K562 (cell line): ENCODE results near the gene MRAS. TPM values are rescaled to one million over a fixed set of nuclear protein-coding genes. Genes with fewer than 3 reads are reported as not detected.

Experiments used
- ATAC-seq: fragments of 200-7000 bp; cut with Tn5 transposase; 3 replicates; pipeline ENCODE4 v1.9.1; 2020; ENCODE audit warnings: moderate library complexity
- BruUV-seq: library from RNA; stranded (reverse); fragments of 400-500 nt; replicated peaks from 2 replicates; lab custom pipeline; 2021; lab: Mats Ljungman, UMichigan
- CTCF ChIA-PET: fragments of 300-600 bp; formaldehyde crosslinking; extraction: SDS; loops from one replicate; lab custom pipeline; 2021; ENCODE audit warnings: low intra/inter-chr PET ratio; lab: Yijun Ruan, JAX
- POLR2A ChIA-PET: fragments of 300-600, 350-650 bp; sonication (Branson Sonifier 250); formaldehyde crosslinking; extraction: SDS; loops from one replicate; lab custom pipeline; 2021; ENCODE audit warnings: antibody characterized with exemption, inconsistent platforms; lab: Yijun Ruan, JAX
- DNase-seq, 4 experiments: peaks; one replicate each; pipeline versions ENCODE4 v3.0.0 to v3.0.0-alpha.2; 2011 to 2018; ENCODE audit warnings: low spot score in 3 of 4, mixed read lengths in 3 of 4; ENCODE audit errors: extremely low read depth in 1 of 4
- FAIRE-seq: peaks from 2 replicates; lab custom pipeline; 2011; peaks lifted over from hg19 to GRCh38; lab: Jason Lieb, UNC
- H2AFZ ChIP-seq: 2 replicates; pipeline ENCODE4 v1.6.0; 2011; ENCODE audit warnings: low read depth, low read length, control low read depth, inconsistent platforms
- H3K27ac ChIP-seq: fragments of 200-600 bp; 3 replicates; pipeline ENCODE4 v1.8.0; 2011; ENCODE audit warnings: low read depth, mild to moderate bottlenecking, control low read depth, inconsistent platforms, low read length, moderate library complexity, mixed read lengths; ENCODE audit errors: extremely low read depth
- H3K27me3 ChIP-seq, 2 experiments: fragments of 300-600 bp in 1 of 2; 2 replicates in 1 of 2; 3 replicates in 1 of 2; pipeline versions ENCODE4 v1.6.0 to v1.8.0; 2011; ENCODE audit warnings: inconsistent platforms in 2 of 2, low read length in 2 of 2, mild to moderate bottlenecking in 1 of 2, mixed read lengths in 1 of 2, moderate library complexity in 1 of 2; ENCODE audit not compliant: control insufficient read depth in 2 of 2, insufficient read depth in 2 of 2
- H3K36me3 ChIP-seq: fragments of 300-600 bp; 3 replicates; pipeline ENCODE4 v1.8.0; 2011; ENCODE audit warnings: mild to moderate bottlenecking, low read length, inconsistent platforms; ENCODE audit not compliant: control insufficient read depth, insufficient read depth
- H3K4me1 ChIP-seq, 2 experiments: fragments of 200-600 bp in 1 of 2; replicated peaks in 1 of 2; 2 replicates in 1 of 2; 3 replicates in 1 of 2; pipeline versions ENCODE4 v1.5.1 to v1.8.0; 2011; ENCODE audit warnings: inconsistent platforms in 2 of 2, low read length in 2 of 2, mild to moderate bottlenecking in 1 of 2, mixed read lengths in 1 of 2, moderate library complexity in 1 of 2; ENCODE audit not compliant: control insufficient read depth in 2 of 2, insufficient read depth in 2 of 2
- H3K4me2 ChIP-seq: 2 replicates; pipeline ENCODE4 v1.6.1; 2011; ENCODE audit warnings: low read length, control low read depth, inconsistent platforms, mixed read lengths; ENCODE audit not compliant: insufficient read depth
- H3K4me3 ChIP-seq: fragments of 200-600 bp; sonication (generic), shearing (Covaris generic); 2 replicates; pipeline ENCODE4 v1.5.1; 2016; ENCODE audit warnings: control low read depth, inconsistent platforms
- H3K79me2 ChIP-seq: fragments of 200-600 bp; 3 replicates; pipeline ENCODE4 v1.8.0; 2011; ENCODE audit warnings: low read length, inconsistent platforms; ENCODE audit not compliant: control insufficient read depth, insufficient read depth
- H3K9ac ChIP-seq, 2 experiments: 2 replicates each; pipeline versions ENCODE4 v1.6.0 to v1.6.1; 2011; ENCODE audit warnings: low read depth in 2 of 2, low read length in 2 of 2, control low read depth in 1 of 2, inconsistent platforms in 1 of 2, mild to moderate bottlenecking in 1 of 2, mixed read lengths in 1 of 2; ENCODE audit not compliant: insufficient read depth in 1 of 2
- H3K9me1 ChIP-seq: one replicate; pipeline ENCODE4 v1.6.0; 2011; ENCODE audit warnings: inconsistent platforms, mild to moderate bottlenecking, low read length, moderate library complexity; ENCODE audit not compliant: control insufficient read depth, insufficient read depth
- H3K9me3 ChIP-seq: replicated peaks from 2 replicates; pipeline ENCODE4 v1.5.1; 2011; ENCODE audit warnings: low read depth, low read length, inconsistent platforms; ENCODE audit not compliant: control insufficient read depth, insufficient read depth
- H4K20me1 ChIP-seq: replicated peaks from 2 replicates; pipeline ENCODE4 v1.6.1; 2011; ENCODE audit warnings: low read length, inconsistent platforms, mixed read lengths; ENCODE audit not compliant: control insufficient read depth, insufficient read depth
- COPS2 ChIP-seq: fragments of 450-650 bp; conservative IDR thresholded peaks from 2 replicates; pipeline ENCODE4 v1.6.1; 2016; ENCODE audit warnings: mild to moderate bottlenecking, moderate library complexity
- FOXO4 ChIP-seq: fragments of 450-650 bp; formaldehyde crosslinking; IDR thresholded peaks from 2 replicates; pipeline ENCODE4 v1.4.0; 2020; ENCODE audit warnings: mild to moderate bottlenecking, moderate library complexity
- HBP1 ChIP-seq: fragments of 450-650 bp; formaldehyde crosslinking; IDR thresholded peaks from 2 replicates; pipeline ENCODE4 v1.4.0; 2022; ENCODE audit warnings: missing genetic modification characterization
- HSF4 ChIP-seq: fragments of 250-450 bp; sonication (Bioruptor Pico); IDR thresholded peaks from 2 replicates; pipeline ENCODE4 v2.1.2; 2022; ENCODE audit warnings: mild to moderate bottlenecking, moderate library complexity, borderline replicate concordance
- NUFIP1 ChIP-seq: fragments of 450-650 bp; IDR thresholded peaks from 2 replicates; pipeline ENCODE4 v1.6.1; 2018; ENCODE audit not compliant: partially characterized antibody
- STAT5A ChIP-seq: IDR thresholded peaks from 2 replicates; pipeline ENCODE4 v1.6.1; 2012; ENCODE audit warnings: low read length, inconsistent platforms, borderline replicate concordance
- TAF7 ChIP-seq: fragments of 450-650 bp; IDR thresholded peaks from 2 replicates; pipeline ENCODE4 v1.6.1; 2016; ENCODE audit warnings: missing genetic modification characterization, missing compliant biosample characterization
- XRCC4 ChIP-seq: IDR thresholded peaks from one replicate; pipeline ENCODE4 v1.6.1; 2011; ENCODE audit not compliant: insufficient read depth, insufficient read length; ENCODE audit errors: extremely low read depth
- ZHX1 ChIP-seq: fragments of 150-350 bp; conservative IDR thresholded peaks from 2 replicates; pipeline ENCODE4 v1.6.1; 2014; ENCODE audit warnings: low read length
- ZNF347 ChIP-seq: fragments of 450-650 bp; formaldehyde crosslinking; IDR thresholded peaks from 2 replicates; pipeline ENCODE4 v1.4.0; 2020; ENCODE audit warnings: low read depth, mild to moderate bottlenecking, moderate library complexity
- WGBS: fragments of 100-300 bp; shearing (Covaris generic); methylation state at CpG from one replicate; pipeline ENCODE4 v1.1.6; 2016; ENCODE audit warnings: low coverage, mixed read lengths; ENCODE audit not compliant: insufficient coverage; ENCODE audit errors: missing lambda C conversion rate; 5-methylcytosine and 5-hydroxymethylcytosine counted together
- in situ Hi-C: fragments of 300-500 bp; cut with MboI; formaldehyde crosslinking; loops from 4 replicates; pipeline ENCODE4 v1.15.0; 2018; ENCODE audit warnings: inconsistent platforms, mixed read lengths
- intact Hi-C: fragments of 100-400 bp; cut with micrococcal nuclease; formaldehyde crosslinking; loops from 2 replicates; pipeline ENCODE4 v1.14.2; 2022
- polyA plus RNA-seq, 8 experiments: library from polyadenylated mRNA; depleted of rRNA in 4 of 8; stranded (reverse) in 5 of 8; unstranded in 3 of 8; fragments of >200 nt; fragmentation: Nextera tagmentation in 2 of 8; fragmentation: Illumina TruSeq in 1 of 8; extraction: Ambion mirVana in 2 of 8; extraction: Trizol in 1 of 8; gene quantifications; 2 replicates each; pipeline versions ENCODE4 v1.2.1 to v1.2.3, GENCODE V29; 2011 to 2014; ENCODE audit warnings: inconsistent platforms in 1 of 8, missing spikeins in 1 of 8
- total RNA-seq, 7 experiments: library from RNA; depleted of rRNA in 6 of 7; stranded (reverse); fragments of >200 nt in 6 of 7; fragmentation: Illumina TruSeq in 2 of 7; extraction: Trizol in 2 of 7; gene quantifications; 2 replicates each; pipeline versions ENCODE4 v1.2.1 to v1.2.3, GENCODE V29; 2011 to 2021; ENCODE audit warnings: low replicate concordance in 1 of 7

Gene MRAS
- total and polyA plus RNA-seq, 9 of the 15 experiments (the other 6 are each of a cell fraction or from before 2014, with no cell fraction given), result 1.5 to 10.0 (median 5.0) TPM

GRCh38 chr3:138355071-138355470 is 6.7 kb downstream of the MRAS start:
- ChIA-PET POLR2A (no interaction called here), CTCF (no interaction called here)
- 14% methylated on average over 3 of the region's 3 CpGs for WGBS
- no peak overlapping the region for H2AFZ ChIP-seq
- FAIRE-seq (no peak), DNase-seq (no peak), ATAC-seq (no peak)
- intact Hi-C loops (no loop called here), in situ Hi-C loops (no loop called here)
- H3K27ac ChIP-seq, result no peak overlapping the region
- no peak overlapping the region for H3K4me3 ChIP-seq
- no peak for TF ChIP-seq ZHX1
- no peak for TF ChIP-seq HBP1 (CRISPR knock-in tag)
- no peak for TF ChIP-seq ZNF347
- no peak for TF ChIP-seq FOXO4 (CRISPR knock-in tag)
- no peak for TF ChIP-seq XRCC4
- no peak for TF ChIP-seq COPS2
- no peak for TF ChIP-seq HSF4
- no peak for TF ChIP-seq TAF7 (tag)
- TF ChIP-seq NUFIP1, result no peak
- TF ChIP-seq STAT5A, result no peak
- H4K20me1 ChIP-seq, result no peaks in the 10 kb centered on the region
- H3K9me1 ChIP-seq, result no peaks in the 10 kb centered on the region
- no peaks in the 10 kb centered on the region for H3K79me2 ChIP-seq
- no peak overlapping the region for H3K4me2 ChIP-seq
- H3K27me3 ChIP-seq, result no peaks in the 10 kb centered on the region; a peak in 1 of 5 replicates
- no peaks in the 10 kb centered on the region for H3K9me3 ChIP-seq
- BruUV-seq, result no TSS peak
- H3K36me3 ChIP-seq, result no peaks in the 10 kb centered on the region
- H3K9ac ChIP-seq, result no peak overlapping the region
- H3K4me1 ChIP-seq, result no peaks in the 10 kb centered on the region; a peak in 2 of 5 replicates
